Inflammatory macrophage treated with lipopolysaccharide for 1 hour (primary cell): ENCODE results near the gene WSB1.

Experiments used
- DNase-seq, 2 donors: peaks; one replicate each; pipeline ENCODE4 v3.0.0-alpha.2; 2020 to 2022

WSB1 gene

GRCh38 chr17:27280527-27280926, 13.4 kb upstream of the WSB1 start:
- no peak for DNase-seq

GRCh38 chr17:27281438-27281837, 12.5 kb upstream of the WSB1 start:
- DNase-seq = no peak

GRCh38 chr17:27282054-27282551, 11.8 kb upstream of the WSB1 start:
- peak; percentile 91 to 93 for DNase-seq

GRCh38 chr17:27283060-27283459, 10.9 kb upstream of the WSB1 start:
- DNase-seq = peak; percentile 74 to 79

- no peak for DNase-seq
These were observed 10.2 kb upstream of the WSB1 start for GRCh38 chr17:27283751-27284150.

- DNase-seq = no peak
These were observed 9.0 kb upstream of the WSB1 start for GRCh38 chr17:27284811-27285415.

- no peak for DNase-seq
These were observed 8.4 kb upstream of the WSB1 start for GRCh38 chr17:27285516-27285915.

- DNase-seq = no peak
These were observed 5.7 kb upstream of the WSB1 start for GRCh38 chr17:27288183-27288582.

- no peak for DNase-seq
These were observed 4.1 kb upstream of the WSB1 start for GRCh38 chr17:27289856-27290255.

GRCh38 chr17:27290916-27291598, 2.9 kb upstream of the WSB1 start:
- DNase-seq = no peak

GRCh38 chr17:27293359-27293897, 486 bp upstream of the WSB1 start:
- DNase-seq = no peak

- peak; percentile 87 to 88 for DNase-seq
These were observed 1.0 kb downstream of the WSB1 start for GRCh38 chr17:27294689-27295630.

GRCh38 chr17:27295945-27296344, 2.0 kb downstream of the WSB1 start:
- DNase-seq = no peak

GRCh38 chr17:27296428-27296979, 2.6 kb downstream of the WSB1 start:
- peak; percentile 50 to 76 for DNase-seq

GRCh38 chr17:27299384-27300049, 5.6 kb downstream of the WSB1 start:
- DNase-seq = no peak

GRCh38 chr17:27303734-27304133, 9.8 kb downstream of the WSB1 start:
- no peak for DNase-seq

- no peak for DNase-seq
These were observed 12.4 kb downstream of the WSB1 start for GRCh38 chr17:27306276-27306835.

- no peak for DNase-seq
These were observed 16.7 kb downstream of the WSB1 start for GRCh38 chr17:27310565-27311110.

- no peak for DNase-seq
These were observed 19.4 kb downstream of the WSB1 start for GRCh38 chr17:27313301-27313700.

- DNase-seq = no peak
These were observed 21.4 kb downstream of the WSB1 start for GRCh38 chr17:27315322-27315721.

- DNase-seq = no peak
These were observed 22.0 kb downstream of the WSB1 start for GRCh38 chr17:27315796-27316465.
